Skin of body (tissue), 3 donors: ENCODE measurements around the gene CCDC92. TPM values are rescaled to one million over a fixed set of nuclear protein-coding genes. Genes with fewer than 3 reads are reported as not detected.

ENCODE experiments used
- DNase-seq: peaks from one replicate; lab custom pipeline; 2025; lab: John Stamatoyannopoulos, UW
- small RNA-seq: library from RNA; depleted of rRNA; stranded (forward); fragments of <200 nt; gene quantifications from one replicate; pipeline ENCODE3, GENCODE V24; 2014; ENCODE audit warnings: low replicate concordance
- total RNA-seq: library from RNA; depleted of rRNA; stranded (reverse); fragments of >200 nt; gene quantifications from one replicate; pipeline ENCODE4 v1.2.3, GENCODE V29; 2014

Gene CCDC92
- total RNA-seq, 1 donor from 2014 or later: 7.8 TPM

DNA sequence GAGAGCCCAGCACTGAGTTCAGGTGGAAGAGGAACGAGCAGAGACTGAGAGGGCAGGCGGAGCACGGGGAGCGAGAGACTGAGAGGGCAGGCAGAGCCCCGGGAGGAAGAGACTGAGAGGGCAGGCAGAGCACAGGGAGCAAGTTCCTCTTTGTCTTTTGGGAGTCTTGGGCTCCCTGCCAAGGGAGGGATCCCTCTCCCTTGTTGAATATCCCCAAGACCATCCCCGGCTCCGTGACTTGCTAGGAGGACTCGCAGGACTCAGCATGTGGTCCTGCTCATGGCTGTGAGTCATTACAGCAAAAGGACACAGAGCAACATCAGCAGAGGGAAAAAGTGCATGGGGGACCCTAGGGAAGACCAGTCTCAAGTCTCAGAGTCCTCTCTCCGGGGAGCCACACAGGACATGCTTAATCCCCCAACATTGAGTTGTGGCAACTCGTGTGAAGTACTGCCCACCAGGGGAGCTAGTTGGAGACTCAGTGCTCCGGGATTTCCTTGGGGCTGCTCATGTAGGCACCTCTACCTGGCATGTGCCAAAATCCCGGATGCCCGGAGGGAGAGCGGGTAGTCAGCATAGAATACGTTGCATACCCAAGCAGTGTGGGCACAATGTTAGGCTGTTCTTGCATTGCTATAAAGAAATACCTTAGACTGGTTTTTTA is 81.0 kb downstream of the CCDC92 start:
- no peak for DNase-seq

GRCh38 chr12:123891011-123891410 is 81.6 kb downstream of the CCDC92 start:
- DNase-seq: no peak

DNA sequence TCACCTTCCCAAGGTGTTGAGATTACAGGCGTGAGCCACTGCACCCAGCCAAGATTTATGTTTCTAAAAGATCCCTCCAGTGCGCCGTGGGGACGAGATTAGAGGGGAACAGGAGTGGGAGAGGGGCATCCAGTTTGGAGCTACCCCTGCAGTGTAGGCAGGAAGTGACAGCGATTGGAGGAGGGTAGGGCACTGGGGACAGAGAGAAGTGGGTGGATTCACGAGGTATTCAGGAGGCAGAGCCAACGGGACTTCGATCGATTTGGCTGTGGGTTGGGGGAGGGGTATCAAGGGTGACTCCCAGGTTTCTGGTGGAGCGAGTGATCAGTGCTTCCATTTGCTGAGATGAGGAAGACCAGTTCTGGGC is 82.1 kb downstream of the CCDC92 start:
- DNase-seq: no peak

DNA sequence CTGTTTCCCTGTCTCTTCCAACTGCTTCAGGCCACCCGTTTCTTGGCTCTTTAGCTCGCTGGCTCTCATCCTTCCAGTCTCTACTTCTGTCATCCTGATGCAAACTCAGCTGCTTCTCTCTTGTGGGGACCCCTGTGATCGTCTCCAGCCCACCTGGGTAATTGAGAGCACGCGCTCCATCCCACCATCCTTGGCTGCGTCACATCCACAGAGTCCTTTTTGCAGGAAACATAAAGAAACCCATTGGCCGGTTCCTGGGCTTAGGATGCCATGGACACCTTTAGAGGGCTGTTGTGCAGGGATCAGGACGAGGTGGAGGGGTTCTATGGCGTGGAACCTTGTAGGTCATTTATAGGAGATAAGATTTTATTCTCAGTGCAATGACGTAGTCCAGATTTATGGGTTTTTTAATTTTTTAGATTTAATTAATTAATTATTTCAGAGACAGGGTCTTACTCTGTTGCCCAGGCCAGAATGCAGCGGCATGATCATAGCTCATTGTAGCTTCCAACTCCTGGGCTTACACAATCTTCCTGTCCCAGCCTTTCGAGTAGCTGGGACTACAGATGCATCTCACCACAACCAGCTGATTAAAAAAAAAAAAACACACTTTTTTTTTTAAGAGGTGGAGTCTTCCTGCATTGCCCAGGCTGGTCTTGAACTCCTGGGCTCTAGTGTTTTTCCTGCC is 82.6 kb downstream of the CCDC92 start:
- no peak for DNase-seq

GRCh38 chr12:123888989-123889388 is 83.6 kb downstream of the CCDC92 start:
- no peak for DNase-seq

GRCh38 chr12:123886931-123887582 is 85.6 kb downstream of the CCDC92 start:
- DNase-seq: no peak

GRCh38 chr12:123886258-123886657 is 86.4 kb downstream of the CCDC92 start:
- no peak for DNase-seq

Small RNA genes lying within 50 kb of the gene (small RNA-seq; reads per million reads assigned to genes)
- gene AC068790.4 (not detected), gene AC068790.6 (not detected)

Other genes with a start within 250 kb of the CCDC92 start
- gene DNAH10, start 210.5 kb downstream of the CCDC92 start, total RNA-seq: 0.99 TPM
- 47.9 TPM for gene ZNF664, start 384 bp upstream of the CCDC92 start, total RNA-seq